GM18861 (cell line): Measurements from ENCODE around the gene RGS1.

ENCODE experiments used
- ATAC-seq: cut with Tn5 transposase; IDR thresholded peaks from one replicate; pipeline ENCODE4 v1.9.1; 2021; ENCODE audit not compliant: unreplicated experiment

RGS1 gene

DNA sequence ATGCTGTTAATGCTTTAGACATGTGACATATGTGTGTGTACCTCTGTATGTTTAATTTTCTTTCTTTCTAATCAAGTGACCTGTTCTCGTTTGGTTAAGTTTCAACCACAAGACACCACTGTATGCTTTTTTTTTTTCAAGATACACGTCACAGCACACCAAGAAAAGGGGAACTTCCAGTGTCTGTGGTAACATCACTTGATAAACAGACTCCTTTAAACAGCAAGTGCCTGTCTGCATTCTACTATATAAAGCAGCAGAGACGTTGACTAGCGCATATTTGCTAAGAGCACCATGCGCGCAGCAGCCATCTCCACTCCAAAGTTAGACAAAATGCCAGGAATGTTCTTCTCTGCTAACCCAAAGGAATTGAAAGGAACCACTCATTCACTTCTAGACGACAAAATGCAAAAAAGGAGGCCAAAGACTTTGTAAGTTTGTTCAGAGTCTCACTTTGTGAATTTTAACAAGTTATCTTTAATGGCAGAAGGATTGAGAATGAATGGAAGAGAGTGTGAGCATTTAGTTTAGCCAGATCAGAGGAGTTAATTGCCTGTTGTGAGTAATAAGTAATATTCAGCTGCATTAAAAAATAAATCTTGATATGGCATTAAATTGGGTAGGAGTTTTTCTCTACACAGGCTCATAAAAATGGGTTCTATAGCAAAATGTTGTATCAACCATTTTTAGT lies at the start of gene RGS1:
RGS1 (plus strand) TSS at position 275 of the 691 bp plus-strand sequence; CDS start at position 295, 20 bp downstream.
- ATAC-seq = peak; percentile 78

DNA sequence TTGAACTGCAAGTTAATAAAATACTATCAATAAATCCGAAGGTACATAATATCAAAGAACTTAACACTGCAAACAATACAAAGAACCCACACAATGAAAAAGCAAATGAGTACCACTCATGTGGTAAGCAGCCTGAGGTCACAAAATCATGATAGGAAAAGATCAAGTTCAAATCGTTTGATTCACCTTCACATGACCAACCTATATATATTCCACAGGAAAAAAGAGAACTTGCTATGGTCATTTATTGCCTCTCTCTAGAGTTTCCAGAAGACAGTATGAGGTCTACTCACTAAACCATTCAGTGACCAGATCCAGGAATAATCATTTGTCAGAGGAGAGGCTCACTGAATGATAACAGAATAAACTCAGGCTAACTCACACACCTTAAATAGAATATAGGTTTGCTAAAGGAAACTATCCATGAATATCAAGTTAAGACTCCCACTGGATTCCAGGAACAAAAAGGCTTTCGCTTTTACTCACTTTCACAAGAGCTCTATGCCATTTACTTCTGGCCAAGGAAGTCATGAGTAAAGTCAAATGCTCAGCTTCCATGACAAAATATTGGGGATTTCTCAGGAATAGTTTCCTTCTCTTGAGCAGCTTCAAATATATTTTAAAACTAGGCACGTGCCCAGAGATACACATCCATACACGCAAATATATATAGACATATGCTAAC lies 48.3 kb upstream of the RGS1 start:
- ATAC-seq = no peak

DNA sequence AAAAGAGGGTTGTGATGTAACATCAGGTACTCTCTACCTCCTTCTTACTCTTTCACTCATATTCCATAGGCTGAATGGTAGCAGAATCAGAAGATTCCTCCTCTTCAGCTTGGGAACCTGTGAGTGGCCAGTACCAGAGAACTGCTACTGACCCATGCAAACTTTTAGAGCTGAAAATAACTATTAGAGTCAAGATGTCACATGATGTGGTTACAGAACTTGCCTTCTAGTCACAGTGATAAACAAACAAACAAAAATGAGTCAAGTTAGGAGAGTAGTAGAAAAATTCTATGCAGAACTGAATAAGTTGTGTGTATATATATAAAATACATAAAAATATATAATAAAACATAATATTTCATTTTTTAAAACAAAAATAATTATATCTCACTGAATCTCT lies 47.6 kb upstream of the RGS1 start:
- ATAC-seq = peak; percentile 27

GRCh38 chr1:192529031-192529755 lies 46.4 kb upstream of the RGS1 start:
- ATAC-seq = no peak

DNA sequence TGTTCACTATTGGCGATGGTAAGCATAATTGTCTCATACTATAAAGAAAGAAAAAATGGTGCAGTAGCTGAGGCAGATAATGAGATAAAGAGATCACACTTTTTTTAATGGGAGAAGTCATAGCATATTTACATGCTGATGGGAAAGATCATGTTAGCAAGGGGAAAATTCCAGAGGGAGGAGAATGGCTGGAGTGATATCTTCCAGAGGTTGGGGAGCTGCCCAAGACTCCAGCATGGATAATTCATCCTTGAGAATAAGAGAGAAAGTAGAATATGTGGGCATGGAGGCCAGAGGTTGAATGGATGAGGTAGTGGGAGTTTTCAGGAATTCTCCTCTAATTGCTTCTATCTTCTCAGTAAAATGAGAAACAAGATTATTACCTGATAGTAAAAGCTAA lies 45.8 kb upstream of the RGS1 start:
- ATAC-seq = no peak

DNA sequence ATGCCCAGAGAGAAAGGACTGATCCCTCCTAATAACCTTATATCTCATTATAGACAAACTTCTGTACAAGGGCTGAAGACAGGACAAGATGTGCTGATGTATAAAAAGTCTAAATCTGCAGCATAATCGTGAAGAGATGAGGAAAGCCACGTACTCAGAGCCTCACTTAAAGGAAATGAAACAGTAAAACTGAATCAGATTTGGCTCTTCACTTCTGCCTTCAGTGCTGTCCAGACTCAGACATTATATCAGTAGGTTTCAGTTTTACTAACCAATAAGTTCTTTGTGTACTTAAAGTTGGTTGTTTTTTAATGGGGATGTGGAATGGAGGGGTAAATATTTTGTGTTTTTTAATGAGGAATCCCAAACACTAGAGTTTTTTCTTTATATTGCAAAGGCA lies 45.3 kb upstream of the RGS1 start:
- ATAC-seq = peak; percentile 96

DNA sequence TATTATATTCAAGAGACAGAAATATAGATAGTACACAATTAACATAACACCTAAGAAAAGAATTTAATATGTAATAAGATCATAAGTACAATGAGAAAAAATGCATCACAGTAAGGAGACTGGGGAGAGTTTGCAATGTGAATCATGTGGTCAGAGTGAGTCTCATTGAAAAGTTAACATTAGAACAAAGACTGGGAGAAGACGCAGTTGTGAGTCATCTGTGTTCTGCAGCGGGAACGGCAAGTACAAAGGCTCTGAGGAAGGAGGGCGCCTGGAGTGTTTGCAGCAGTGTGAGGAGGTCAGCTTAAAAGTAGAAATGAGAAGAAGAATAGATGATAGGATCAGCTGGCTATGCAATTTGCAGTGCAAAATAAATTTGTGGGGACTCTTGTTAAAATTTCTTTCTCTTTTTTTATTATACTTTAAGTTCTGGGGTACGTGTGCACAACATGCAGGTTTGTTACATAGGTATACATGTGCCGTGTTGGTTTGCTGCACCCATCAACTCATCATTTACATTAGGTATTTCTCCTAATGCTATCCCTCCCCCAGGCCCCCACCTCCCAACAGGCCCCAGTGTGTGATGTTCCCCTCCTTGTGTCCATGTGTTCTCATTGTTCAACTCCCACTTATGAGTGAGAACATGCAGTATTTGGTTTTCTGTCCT lies 44.4 kb upstream of the RGS1 start:
- ATAC-seq = peak; percentile 42

DNA sequence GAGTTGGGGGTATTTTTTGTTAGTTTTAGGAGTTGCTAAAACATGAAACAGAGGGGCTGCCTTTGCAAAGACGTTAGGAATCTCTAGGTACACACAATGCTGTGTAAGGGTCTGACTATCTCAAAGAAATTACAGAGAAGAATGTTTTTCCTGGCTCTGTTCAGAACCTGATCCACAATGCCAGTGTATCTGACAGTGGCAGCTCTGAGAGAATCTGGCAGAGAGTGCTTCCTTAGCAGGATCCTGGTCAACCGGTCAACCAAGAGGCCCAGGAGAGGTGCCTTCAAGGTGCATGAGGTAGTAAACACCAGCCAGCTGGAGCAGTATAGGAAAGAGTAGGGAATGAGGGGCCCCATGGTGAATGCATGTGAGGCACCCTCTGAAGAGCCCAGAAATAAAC lies 40.9 kb upstream of the RGS1 start:
- no peak for ATAC-seq

- peak; percentile 29 for ATAC-seq
Observed at GRCh38 chr1:192535916-192536664, 39.5 kb upstream of the RGS1 start.

GRCh38 chr1:192538407-192539296 lies 36.9 kb upstream of the RGS1 start:
- peak; percentile 85 for ATAC-seq

GRCh38 chr1:192539297-192540092 lies 36.1 kb upstream of the RGS1 start:
- no peak for ATAC-seq

- ATAC-seq = no peak
Observed at GRCh38 chr1:192543445-192543844, 32.1 kb upstream of the RGS1 start.

GRCh38 chr1:192545896-192546521 lies 29.6 kb upstream of the RGS1 start:
- peak; percentile 44 for ATAC-seq

GRCh38 chr1:192546596-192547190 lies 28.9 kb upstream of the RGS1 start:
- ATAC-seq = no peak

GRCh38 chr1:192547501-192547900 lies 28.1 kb upstream of the RGS1 start:
- no peak for ATAC-seq

- no peak for ATAC-seq
Observed at GRCh38 chr1:192549937-192550336, 25.6 kb upstream of the RGS1 start.

- peak; percentile 46 for ATAC-seq
Observed at GRCh38 chr1:192550922-192551534, 24.5 kb upstream of the RGS1 start.

GRCh38 chr1:192552760-192553191 lies 22.8 kb upstream of the RGS1 start:
- ATAC-seq = peak; percentile 31
